ENCODE results near the gene THSD7A. TPM values are rescaled to one million over a fixed set of nuclear protein-coding genes. Genes with fewer than 3 reads are reported as not detected.

The THSD7A gene
- polyA plus RNA-seq, 1 donor (not counting 4 experiments of a cell fraction or from before 2014, with no cell fraction given): not detected

DNA sequence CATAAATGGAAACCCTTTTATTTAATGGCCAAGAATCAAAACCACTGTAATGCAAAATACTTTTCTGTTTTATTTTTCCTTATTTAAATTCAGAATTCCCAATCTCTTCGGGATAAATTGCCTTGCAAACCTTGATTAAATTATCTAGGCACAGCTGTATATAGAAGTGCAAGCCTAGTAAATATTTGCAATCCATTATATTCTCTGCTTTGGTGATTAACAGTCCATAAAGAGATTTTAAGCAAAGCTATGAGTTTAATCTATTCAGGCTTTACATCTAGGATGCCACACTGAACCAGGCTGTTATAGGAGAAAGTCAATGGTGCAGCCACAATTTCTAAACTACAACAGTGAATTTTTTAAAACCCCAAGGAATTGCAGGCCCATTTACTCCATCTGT is 43.6 kb upstream of the THSD7A start:
- H3K27ac ChIP-seq (ENCODE audit: control insufficient read depth, insufficient read depth, low read length): no peak overlapping the region
- H3K27me3 ChIP-seq (ENCODE audit: control insufficient read depth, extremely low read depth, insufficient read depth, low read length): no peaks in the 10 kb centered on the region
- H3K9me1 ChIP-seq (ENCODE audit: control insufficient read depth, extremely low read depth, insufficient read depth, low read length): no peaks in the 10 kb centered on the region
- no peak overlapping the region for H2AFZ ChIP-seq (ENCODE audit: control insufficient read depth, low read length)
- DNase-seq (ENCODE audit: low read depth, low spot score) (no peak), FAIRE-seq (no peak)
- no peaks in the 10 kb centered on the region for H4K20me1 ChIP-seq (ENCODE audit: control insufficient read depth, extremely low read depth, insufficient read depth, low read length)
- no peak overlapping the region for H3K4me2 ChIP-seq (ENCODE audit: control insufficient read depth, extremely low read depth, insufficient read depth, low read depth, low read length)
- TF ChIP-seq EZH2 (IDR thresholded peaks at IDR 0.05; ENCODE audit: low read length): no peak
- TF ChIP-seq, protein P1, sequence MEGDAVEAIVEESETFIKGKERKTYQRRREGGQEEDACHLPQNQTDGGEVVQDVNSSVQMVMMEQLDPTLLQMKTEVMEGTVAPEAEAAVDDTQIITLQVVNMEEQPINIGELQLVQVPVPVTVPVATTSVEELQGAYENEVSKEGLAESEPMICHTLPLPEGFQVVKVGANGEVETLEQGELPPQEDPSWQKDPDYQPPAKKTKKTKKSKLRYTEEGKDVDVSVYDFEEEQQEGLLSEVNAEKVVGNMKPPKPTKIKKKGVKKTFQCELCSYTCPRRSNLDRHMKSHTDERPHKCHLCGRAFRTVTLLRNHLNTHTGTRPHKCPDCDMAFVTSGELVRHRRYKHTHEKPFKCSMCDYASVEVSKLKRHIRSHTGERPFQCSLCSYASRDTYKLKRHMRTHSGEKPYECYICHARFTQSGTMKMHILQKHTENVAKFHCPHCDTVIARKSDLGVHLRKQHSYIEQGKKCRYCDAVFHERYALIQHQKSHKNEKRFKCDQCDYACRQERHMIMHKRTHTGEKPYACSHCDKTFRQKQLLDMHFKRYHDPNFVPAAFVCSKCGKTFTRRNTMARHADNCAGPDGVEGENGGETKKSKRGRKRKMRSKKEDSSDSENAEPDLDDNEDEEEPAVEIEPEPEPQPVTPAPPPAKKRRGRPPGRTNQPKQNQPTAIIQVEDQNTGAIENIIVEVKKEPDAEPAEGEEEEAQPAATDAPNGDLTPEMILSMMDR (optimal IDR thresholded peaks at IDR 0.05 in 1 of 3, IDR thresholded peaks at IDR 0.05 in 1 of 3, conservative IDR thresholded peaks at IDR 0.05 in 1 of 3; ENCODE audit: extremely low read depth in 1 of 3, insufficient read depth in 2 of 3, low read length in 3 of 3): no peak
- no peaks in the 10 kb centered on the region for H3K36me3 ChIP-seq (ENCODE audit: control insufficient read depth in 2 of 2, extremely low read depth in 1 of 2, insufficient read depth in 2 of 2, low read length in 2 of 2)
- no peaks in the 10 kb centered on the region for H3K79me2 ChIP-seq (ENCODE audit: control insufficient read depth, insufficient read depth, low read length)
- H3K4me1 ChIP-seq (ENCODE audit: control insufficient read depth, extremely low read depth, insufficient read depth, low read length): no peaks in the 10 kb centered on the region
- no peak overlapping the region for H3K9ac ChIP-seq (ENCODE audit: control insufficient read depth, extremely low read depth, insufficient read depth, low read length)
- no peaks in the 10 kb centered on the region for H3K9me3 ChIP-seq (ENCODE audit: control insufficient read depth, low read depth, low read length)
- dilution Hi-C loops (cut with MboI; ENCODE audit: extremely low pct_ligation_motif_present, low sequenced_read_pairs): no loop called here
- H3K4me3 ChIP-seq (ENCODE audit: control insufficient read depth in 2 of 3, extremely low read depth in 1 of 3, insufficient read depth in 2 of 3, low read depth in 1 of 3, low read length in 3 of 3): no peak overlapping the region

GRCh38 chr7:11865671-11866070 is 33.7 kb upstream of the THSD7A start:
- no peaks in the 10 kb centered on the region for H3K9me1 ChIP-seq (ENCODE audit: control insufficient read depth, extremely low read depth, insufficient read depth, low read length)
- no peaks in the 10 kb centered on the region for H3K36me3 ChIP-seq (ENCODE audit: control insufficient read depth in 2 of 2, extremely low read depth in 1 of 2, insufficient read depth in 2 of 2, low read length in 2 of 2)
- no peaks in the 10 kb centered on the region for H3K4me1 ChIP-seq (ENCODE audit: control insufficient read depth, extremely low read depth, insufficient read depth, low read length)
- no peak for TF ChIP-seq EZH2 (IDR thresholded peaks at IDR 0.05; ENCODE audit: low read length)
- TF ChIP-seq, protein P1 (optimal IDR thresholded peaks at IDR 0.05 in 1 of 3, IDR thresholded peaks at IDR 0.05 in 1 of 3, conservative IDR thresholded peaks at IDR 0.05 in 1 of 3; ENCODE audit: extremely low read depth in 1 of 3, insufficient read depth in 2 of 3, low read length in 3 of 3): no peak
- no peaks in the 10 kb centered on the region for H3K27me3 ChIP-seq (ENCODE audit: control insufficient read depth, extremely low read depth, insufficient read depth, low read length)
- no peak overlapping the region for H3K27ac ChIP-seq (ENCODE audit: control insufficient read depth, insufficient read depth, low read length)
- dilution Hi-C loops (cut with MboI; ENCODE audit: extremely low pct_ligation_motif_present, low sequenced_read_pairs): no loop called here
- DNase-seq (ENCODE audit: low read depth, low spot score): no peak
- H3K4me3 ChIP-seq (ENCODE audit: control insufficient read depth in 2 of 3, extremely low read depth in 1 of 3, insufficient read depth in 2 of 3, low read depth in 1 of 3, low read length in 3 of 3): no peak overlapping the region
- no peaks in the 10 kb centered on the region for H4K20me1 ChIP-seq (ENCODE audit: control insufficient read depth, extremely low read depth, insufficient read depth, low read length)
- FAIRE-seq: no peak
- no peak overlapping the region for H3K4me2 ChIP-seq (ENCODE audit: control insufficient read depth, extremely low read depth, insufficient read depth, low read depth, low read length)
- no peak overlapping the region for H3K9ac ChIP-seq (ENCODE audit: control insufficient read depth, extremely low read depth, insufficient read depth, low read length)
- H2AFZ ChIP-seq (ENCODE audit: control insufficient read depth, low read length): no peak overlapping the region
- H3K9me3 ChIP-seq (ENCODE audit: control insufficient read depth, low read depth, low read length): no peaks in the 10 kb centered on the region
- no peaks in the 10 kb centered on the region for H3K79me2 ChIP-seq (ENCODE audit: control insufficient read depth, insufficient read depth, low read length)

Data from keratinocyte (primary cell).